Measurements from ENCODE around the gene TMEFF2.

DNA sequence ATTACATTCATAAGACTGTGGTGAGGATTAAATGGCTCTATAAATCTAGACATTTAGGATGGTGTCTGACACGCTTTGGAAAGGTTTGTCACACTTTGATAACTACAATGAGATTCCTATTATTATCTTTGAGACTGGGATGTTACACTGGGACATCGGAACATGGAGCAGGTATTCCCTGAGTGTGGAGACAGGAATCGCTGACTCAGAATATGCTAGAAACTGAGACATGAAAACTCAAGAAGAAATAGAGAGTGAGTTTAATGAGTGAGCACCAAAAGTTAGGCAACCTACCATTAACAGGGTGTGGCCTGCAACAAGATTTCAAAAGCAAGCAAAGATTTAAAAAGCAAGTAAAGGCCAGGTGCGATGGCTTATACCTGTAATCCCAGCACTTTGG is 145.4 kb downstream of the TMEFF2 start:
- TF ChIP-seq EP300 (IDR thresholded peaks at IDR 0.05; ENCODE audit: borderline replicate concordance in 1 of 2, control insufficient read depth in 1 of 2, low read depth in 2 of 2, low read length in 2 of 2) (no peak), POLR2AphosphoS5 (IDR thresholded peaks at IDR 0.05; ENCODE audit: low read length) (no peak)
